A549 (cell line): Measurements from ENCODE around the gene DCTN3. TPM values are rescaled to one million over a fixed set of nuclear protein-coding genes. Genes with fewer than 3 reads are reported as not detected.

Experiments
- CEBPB ChIP-seq, 2 experiments: fragments of >200 bp in 1 of 2; sonication (Bioruptor Twin) in 1 of 2; formaldehyde crosslinking in 1 of 2; IDR thresholded peaks; 2 replicates each; pipeline ENCODE4 v1.6.1; 2012 to 2016
- CHD4 ChIP-seq: fragments of 200-600 bp; sonication (generic); IDR thresholded peaks from 2 replicates; pipeline ENCODE4 v1.6.1; 2016; ENCODE audit warnings: antibody characterized with exemption, mild to moderate bottlenecking, borderline replicate concordance
- EHMT2 ChIP-seq: fragments of 200-600 bp; sonication (generic); IDR thresholded peaks from 2 replicates; pipeline ENCODE4 v1.6.1; 2016; ENCODE audit warnings: antibody characterized with exemption, low read depth, mild to moderate bottlenecking, moderate library complexity
- FOSB ChIP-seq: fragments of 250-450 bp; sonication (Bioruptor Pico); IDR thresholded peaks from 2 replicates; pipeline ENCODE4 v1.5.0; 2020; ENCODE audit warnings: mild to moderate bottlenecking, moderate library complexity
- FOSL2 ChIP-seq, 2 experiments: fragments of 450-650 bp in 1 of 2; fragments of >200 bp in 1 of 2; sonication (Bioruptor Twin) in 1 of 2; formaldehyde crosslinking; IDR thresholded peaks; 2 replicates each; pipeline versions ENCODE4 v1.5.0 to v1.6.1; 2016 to 2020; ENCODE audit warnings: mild to moderate bottlenecking in 1 of 2, moderate library complexity in 1 of 2
- GATA3 ChIP-seq: IDR thresholded peaks from 2 replicates; pipeline ENCODE4 v1.6.1; 2012; ENCODE audit warnings: borderline replicate concordance
- HOXB5 ChIP-seq: fragments of 250-450 bp; sonication (Bioruptor Pico); IDR thresholded peaks from 2 replicates; pipeline ENCODE4 v1.5.0; 2020; ENCODE audit warnings: mild to moderate bottlenecking, moderate library complexity
- JUNB ChIP-seq: fragments of >200 bp; sonication (Bioruptor Twin); formaldehyde crosslinking; IDR thresholded peaks from 2 replicates; pipeline ENCODE4 v1.6.1; 2016
- KDM1A ChIP-seq: fragments of 200-600 bp; sonication (generic); IDR thresholded peaks from 2 replicates; pipeline ENCODE4 v1.6.1; 2016; ENCODE audit warnings: low read depth, mild to moderate bottlenecking
- KDM5A ChIP-seq: fragments of 200-600 bp; sonication (generic); IDR thresholded peaks from 2 replicates; pipeline ENCODE4 v1.6.1; 2016; ENCODE audit warnings: antibody characterized with exemption, mild to moderate bottlenecking
- MAZ ChIP-seq: fragments of 150-350 bp; IDR thresholded peaks from 2 replicates; pipeline ENCODE4 v1.6.1; 2014; ENCODE audit warnings: antibody characterized with exemption, low read depth, low read length, borderline replicate concordance
- POLR2A ChIP-seq: IDR thresholded peaks from 2 replicates; pipeline ENCODE4 v1.6.1; 2012; ENCODE audit warnings: mild to moderate bottlenecking, low read length
- POLR2AphosphoS2 ChIP-seq: conservative IDR thresholded peaks from 2 replicates; pipeline ENCODE4 v1.6.1; 2012; ENCODE audit warnings: low read length, improper control_type of control experiment, inconsistent platforms
- RARB ChIP-seq: fragments of 250-450 bp; sonication (Bioruptor Pico); IDR thresholded peaks from 2 replicates; pipeline ENCODE4 v1.8.0; 2021; ENCODE audit warnings: mild to moderate bottlenecking, moderate library complexity
- RFX5 ChIP-seq: fragments of 450-650 bp; IDR thresholded peaks from 2 replicates; pipeline ENCODE4 v1.7.1; 2014; ENCODE audit warnings: antibody characterized with exemption, mild to moderate bottlenecking, moderate library complexity
- RNF2 ChIP-seq: fragments of 200-600 bp; sonication (generic); IDR thresholded peaks from 2 replicates; pipeline ENCODE4 v1.6.1; 2016; ENCODE audit warnings: low read depth, mild to moderate bottlenecking, antibody characterized with exemption, moderate library complexity, borderline replicate concordance
- SMC3 ChIP-seq: fragments of >200 bp; sonication (Bioruptor Twin); formaldehyde crosslinking; IDR thresholded peaks from 3 replicates; pipeline ENCODE4 v1.6.1; 2018; ENCODE audit warnings: inconsistent platforms
- ZC3H11A ChIP-seq: fragments of 450-650 bp; IDR thresholded peaks from 2 replicates; pipeline ENCODE4 v1.6.1; 2014; ENCODE audit warnings: antibody characterized with exemption, mild to moderate bottlenecking
- ZNF302 ChIP-seq: fragments of 250-450 bp; sonication (Bioruptor Pico); IDR thresholded peaks from 2 replicates; pipeline ENCODE4 v1.9.0; 2021; ENCODE audit warnings: inconsistent platforms, mild to moderate bottlenecking, moderate library complexity
- ZSCAN20 ChIP-seq: fragments of 250-450 bp; sonication (Bioruptor Pico); IDR thresholded peaks from 2 replicates; pipeline ENCODE4 v1.8.0; 2022; ENCODE audit warnings: mild to moderate bottlenecking, moderate library complexity
- polyA plus RNA-seq, 4 experiments: library from polyadenylated mRNA; depleted of rRNA in 3 of 4; stranded (reverse); fragments of >200 nt; fragmentation: RNase III in 1 of 4; extraction: RNeasy Plus Mini Kit Qiagen cat#74134 plus additional on column Dnase treatment in 1 of 4; gene quantifications; 2 replicates in 3 of 4; 3 replicates in 1 of 4; pipeline ENCODE4 v1.2.3, GENCODE V29; 2011 to 2017
- TF ChIP-seq, protein P1 (sequence below): fragments of 250-450 bp; sonication (Bioruptor Pico); IDR thresholded peaks from 2 replicates; pipeline ENCODE4 v1.5.0; 2021; ENCODE audit warnings: mild to moderate bottlenecking, moderate library complexity, borderline replicate concordance
- TF ChIP-seq, protein P2 (sequence below): IDR thresholded peaks from 2 replicates; pipeline ENCODE4 v1.6.1; 2012
- TF ChIP-seq, protein P3 (sequence below): fragments of >200 bp; sonication (Bioruptor Twin); formaldehyde crosslinking; IDR thresholded peaks from 3 replicates; pipeline ENCODE4 v1.5.1; 2016
- TF ChIP-seq, protein P4 (sequence below): fragments of >200 bp; sonication (Bioruptor Twin); formaldehyde crosslinking; IDR thresholded peaks from 2 replicates; pipeline ENCODE4 v1.6.1; 2016
- TF ChIP-seq, protein P5 (sequence below): IDR thresholded peaks from 2 replicates; pipeline ENCODE4 v1.6.1; 2012; ENCODE audit warnings: low read depth, borderline replicate concordance
- TF ChIP-seq, protein P6 (sequence below): fragments of 150-350 bp; IDR thresholded peaks from 2 replicates; pipeline ENCODE4 v1.6.1; 2014; ENCODE audit warnings: low read depth, mild to moderate bottlenecking, low read length
- TF ChIP-seq, protein P7 (sequence below): fragments of >200 bp; sonication (Bioruptor Twin); formaldehyde crosslinking; IDR thresholded peaks from 3 replicates; pipeline ENCODE4 v1.6.1; 2016
- TF ChIP-seq, protein P8 (sequence below): fragments of 200-600 bp; sonication (generic); IDR thresholded peaks from 2 replicates; pipeline ENCODE4 v1.6.1; 2016; ENCODE audit warnings: antibody characterized with exemption, mild to moderate bottlenecking, moderate library complexity

DCTN3 gene
- polyA plus RNA-seq, 2 of the 4 experiments (the other 2 are of a cell fraction): 74.3 to 92.9 TPM

DNA sequence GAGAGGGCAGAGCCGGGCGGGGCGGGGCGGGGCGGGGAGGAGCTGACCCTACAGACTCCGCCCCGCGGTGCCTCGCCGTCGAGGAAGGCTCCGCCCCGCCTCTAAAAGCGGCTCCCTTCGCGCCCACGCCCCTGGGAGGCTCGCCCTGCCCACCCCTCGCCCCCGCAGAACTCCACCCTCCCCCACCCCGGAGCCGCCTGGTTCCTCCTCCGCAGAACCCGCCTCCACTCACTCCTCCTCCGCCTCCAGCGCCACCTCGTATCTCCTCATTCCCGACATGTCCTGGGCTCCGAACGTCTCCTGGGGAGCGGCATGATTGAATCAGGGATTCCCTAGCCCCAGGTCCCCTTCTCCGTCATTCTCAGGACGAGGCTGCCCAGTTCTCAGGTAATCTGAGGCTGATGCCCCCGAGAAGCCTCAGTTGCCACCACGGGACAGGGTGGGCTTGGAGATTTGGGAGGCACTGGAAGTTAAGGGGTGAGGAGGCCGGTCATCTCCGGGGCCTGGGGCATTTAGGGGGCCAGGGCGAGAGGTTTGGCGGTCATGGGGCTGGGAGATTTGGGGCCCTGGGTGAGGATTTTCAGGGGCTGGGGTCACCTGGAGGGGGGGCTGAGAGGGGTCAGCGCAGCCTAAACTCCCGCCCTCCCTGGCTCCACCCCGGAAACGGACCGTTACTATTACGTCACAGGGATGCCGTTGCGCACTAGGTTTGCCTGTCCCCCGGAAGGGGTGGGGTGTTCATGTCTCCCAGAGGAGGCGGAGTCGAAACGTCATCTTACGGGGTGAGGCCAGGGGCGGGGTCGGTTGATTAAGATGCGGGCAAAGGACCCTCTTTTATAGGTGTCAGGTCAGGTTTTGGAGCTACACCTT is 45.3 kb upstream of the DCTN3 start (continued):
- TF ChIP-seq RARB (CRISPR knock-in tag) (0 out of 2 replicates have a peak, but pooled peaks have one; percentile 15), FOSB (no peak; the same call in 1 of the 2 replicates), SMC3 (no peak), MAZ (peak; percentile 79; the same call in 1 of the 2 replicates), CHD4 (no peak), FOSL2 (IDR thresholded peaks at IDR 0.05) (no peak), FOSL2 (CRISPR knock-in tag; IDR thresholded peaks at IDR 0.05) (0 out of 2 replicates have a peak, but pooled peaks have one; percentile 1), ZNF302 (no peak), KDM5A (no peak), POLR2AphosphoS2 (no peak), EHMT2 (no peak), JUNB (no peak), HOXB5 (CRISPR knock-in tag) (no peak), RFX5 (no peak), RNF2 (no peak), ZC3H11A (no peak), ZSCAN20 (no peak), CEBPB (IDR thresholded peaks at IDR 0.05) (peak; percentile 30 to 65; a peak in 3 of 4 replicates), POLR2A (peak; percentile 47), KDM1A (no peak), GATA3 (no peak)
- TF ChIP-seq, protein P1, sequence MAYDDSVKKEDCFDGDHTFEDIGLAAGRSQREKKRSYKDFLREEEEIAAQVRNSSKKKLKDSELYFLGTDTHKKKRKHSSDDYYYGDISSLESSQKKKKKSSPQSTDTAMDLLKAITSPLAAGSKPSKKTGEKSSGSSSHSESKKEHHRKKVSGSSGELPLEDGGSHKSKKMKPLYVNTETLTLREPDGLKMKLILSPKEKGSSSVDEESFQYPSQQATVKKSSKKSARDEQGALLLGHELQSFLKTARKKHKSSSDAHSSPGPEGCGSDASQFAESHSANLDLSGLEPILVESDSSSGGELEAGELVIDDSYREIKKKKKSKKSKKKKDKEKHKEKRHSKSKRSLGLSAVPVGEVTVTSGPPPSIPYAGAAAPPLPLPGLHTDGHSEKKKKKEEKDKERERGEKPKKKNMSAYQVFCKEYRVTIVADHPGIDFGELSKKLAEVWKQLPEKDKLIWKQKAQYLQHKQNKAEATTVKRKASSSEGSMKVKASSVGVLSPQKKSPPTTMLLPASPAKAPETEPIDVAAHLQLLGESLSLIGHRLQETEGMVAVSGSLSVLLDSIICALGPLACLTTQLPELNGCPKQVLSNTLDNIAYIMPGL (CRISPR knock-in tag): peak; percentile 44; the same call in 1 of the 2 replicates
- TF ChIP-seq, protein P2, sequence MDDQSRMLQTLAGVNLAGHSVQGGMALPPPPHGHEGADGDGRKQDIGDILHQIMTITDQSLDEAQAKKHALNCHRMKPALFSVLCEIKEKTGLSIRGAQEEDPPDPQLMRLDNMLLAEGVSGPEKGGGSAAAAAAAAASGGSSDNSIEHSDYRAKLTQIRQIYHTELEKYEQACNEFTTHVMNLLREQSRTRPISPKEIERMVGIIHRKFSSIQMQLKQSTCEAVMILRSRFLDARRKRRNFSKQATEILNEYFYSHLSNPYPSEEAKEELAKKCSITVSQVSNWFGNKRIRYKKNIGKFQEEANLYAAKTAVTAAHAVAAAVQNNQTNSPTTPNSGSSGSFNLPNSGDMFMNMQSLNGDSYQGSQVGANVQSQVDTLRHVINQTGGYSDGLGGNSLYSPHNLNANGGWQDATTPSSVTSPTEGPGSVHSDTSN: no peak
- TF ChIP-seq, protein P3, sequence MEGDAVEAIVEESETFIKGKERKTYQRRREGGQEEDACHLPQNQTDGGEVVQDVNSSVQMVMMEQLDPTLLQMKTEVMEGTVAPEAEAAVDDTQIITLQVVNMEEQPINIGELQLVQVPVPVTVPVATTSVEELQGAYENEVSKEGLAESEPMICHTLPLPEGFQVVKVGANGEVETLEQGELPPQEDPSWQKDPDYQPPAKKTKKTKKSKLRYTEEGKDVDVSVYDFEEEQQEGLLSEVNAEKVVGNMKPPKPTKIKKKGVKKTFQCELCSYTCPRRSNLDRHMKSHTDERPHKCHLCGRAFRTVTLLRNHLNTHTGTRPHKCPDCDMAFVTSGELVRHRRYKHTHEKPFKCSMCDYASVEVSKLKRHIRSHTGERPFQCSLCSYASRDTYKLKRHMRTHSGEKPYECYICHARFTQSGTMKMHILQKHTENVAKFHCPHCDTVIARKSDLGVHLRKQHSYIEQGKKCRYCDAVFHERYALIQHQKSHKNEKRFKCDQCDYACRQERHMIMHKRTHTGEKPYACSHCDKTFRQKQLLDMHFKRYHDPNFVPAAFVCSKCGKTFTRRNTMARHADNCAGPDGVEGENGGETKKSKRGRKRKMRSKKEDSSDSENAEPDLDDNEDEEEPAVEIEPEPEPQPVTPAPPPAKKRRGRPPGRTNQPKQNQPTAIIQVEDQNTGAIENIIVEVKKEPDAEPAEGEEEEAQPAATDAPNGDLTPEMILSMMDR: no peak
- TF ChIP-seq, protein P4, sequence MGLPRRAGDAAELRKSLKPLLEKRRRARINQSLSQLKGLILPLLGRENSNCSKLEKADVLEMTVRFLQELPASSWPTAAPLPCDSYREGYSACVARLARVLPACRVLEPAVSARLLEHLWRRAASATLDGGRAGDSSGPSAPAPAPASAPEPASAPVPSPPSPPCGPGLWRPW: no peak
- TF ChIP-seq, protein P5, sequence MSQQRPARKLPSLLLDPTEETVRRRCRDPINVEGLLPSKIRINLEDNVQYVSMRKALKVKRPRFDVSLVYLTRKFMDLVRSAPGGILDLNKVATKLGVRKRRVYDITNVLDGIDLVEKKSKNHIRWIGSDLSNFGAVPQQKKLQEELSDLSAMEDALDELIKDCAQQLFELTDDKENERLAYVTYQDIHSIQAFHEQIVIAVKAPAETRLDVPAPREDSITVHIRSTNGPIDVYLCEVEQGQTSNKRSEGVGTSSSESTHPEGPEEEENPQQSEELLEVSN: no peak
- TF ChIP-seq, protein P6, sequence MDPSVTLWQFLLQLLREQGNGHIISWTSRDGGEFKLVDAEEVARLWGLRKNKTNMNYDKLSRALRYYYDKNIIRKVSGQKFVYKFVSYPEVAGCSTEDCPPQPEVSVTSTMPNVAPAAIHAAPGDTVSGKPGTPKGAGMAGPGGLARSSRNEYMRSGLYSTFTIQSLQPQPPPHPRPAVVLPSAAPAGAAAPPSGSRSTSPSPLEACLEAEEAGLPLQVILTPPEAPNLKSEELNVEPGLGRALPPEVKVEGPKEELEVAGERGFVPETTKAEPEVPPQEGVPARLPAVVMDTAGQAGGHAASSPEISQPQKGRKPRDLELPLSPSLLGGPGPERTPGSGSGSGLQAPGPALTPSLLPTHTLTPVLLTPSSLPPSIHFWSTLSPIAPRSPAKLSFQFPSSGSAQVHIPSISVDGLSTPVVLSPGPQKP: no peak
- TF ChIP-seq, protein P7, sequence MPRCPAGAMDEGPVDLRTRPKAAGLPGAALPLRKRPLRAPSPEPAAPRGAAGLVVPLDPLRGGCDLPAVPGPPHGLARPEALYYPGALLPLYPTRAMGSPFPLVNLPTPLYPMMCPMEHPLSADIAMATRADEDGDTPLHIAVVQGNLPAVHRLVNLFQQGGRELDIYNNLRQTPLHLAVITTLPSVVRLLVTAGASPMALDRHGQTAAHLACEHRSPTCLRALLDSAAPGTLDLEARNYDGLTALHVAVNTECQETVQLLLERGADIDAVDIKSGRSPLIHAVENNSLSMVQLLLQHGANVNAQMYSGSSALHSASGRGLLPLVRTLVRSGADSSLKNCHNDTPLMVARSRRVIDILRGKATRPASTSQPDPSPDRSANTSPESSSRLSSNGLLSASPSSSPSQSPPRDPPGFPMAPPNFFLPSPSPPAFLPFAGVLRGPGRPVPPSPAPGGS: no peak
- TF ChIP-seq, protein P8, sequence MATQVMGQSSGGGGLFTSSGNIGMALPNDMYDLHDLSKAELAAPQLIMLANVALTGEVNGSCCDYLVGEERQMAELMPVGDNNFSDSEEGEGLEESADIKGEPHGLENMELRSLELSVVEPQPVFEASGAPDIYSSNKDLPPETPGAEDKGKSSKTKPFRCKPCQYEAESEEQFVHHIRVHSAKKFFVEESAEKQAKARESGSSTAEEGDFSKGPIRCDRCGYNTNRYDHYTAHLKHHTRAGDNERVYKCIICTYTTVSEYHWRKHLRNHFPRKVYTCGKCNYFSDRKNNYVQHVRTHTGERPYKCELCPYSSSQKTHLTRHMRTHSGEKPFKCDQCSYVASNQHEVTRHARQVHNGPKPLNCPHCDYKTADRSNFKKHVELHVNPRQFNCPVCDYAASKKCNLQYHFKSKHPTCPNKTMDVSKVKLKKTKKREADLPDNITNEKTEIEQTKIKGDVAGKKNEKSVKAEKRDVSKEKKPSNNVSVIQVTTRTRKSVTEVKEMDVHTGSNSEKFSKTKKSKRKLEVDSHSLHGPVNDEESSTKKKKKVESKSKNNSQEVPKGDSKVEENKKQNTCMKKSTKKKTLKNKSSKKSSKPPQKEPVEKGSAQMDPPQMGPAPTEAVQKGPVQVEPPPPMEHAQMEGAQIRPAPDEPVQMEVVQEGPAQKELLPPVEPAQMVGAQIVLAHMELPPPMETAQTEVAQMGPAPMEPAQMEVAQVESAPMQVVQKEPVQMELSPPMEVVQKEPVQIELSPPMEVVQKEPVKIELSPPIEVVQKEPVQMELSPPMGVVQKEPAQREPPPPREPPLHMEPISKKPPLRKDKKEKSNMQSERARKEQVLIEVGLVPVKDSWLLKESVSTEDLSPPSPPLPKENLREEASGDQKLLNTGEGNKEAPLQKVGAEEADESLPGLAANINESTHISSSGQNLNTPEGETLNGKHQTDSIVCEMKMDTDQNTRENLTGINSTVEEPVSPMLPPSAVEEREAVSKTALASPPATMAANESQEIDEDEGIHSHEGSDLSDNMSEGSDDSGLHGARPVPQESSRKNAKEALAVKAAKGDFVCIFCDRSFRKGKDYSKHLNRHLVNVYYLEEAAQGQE: no peak; the same call in 1 of the 2 replicates
